Measurements from ENCODE around the gene PTPRQ. TPM values are rescaled to one million over a fixed set of nuclear protein-coding genes. Genes with fewer than 3 reads are reported as not detected.

The PTPRQ gene
- total and polyA plus RNA-seq, 9 of the 15 experiments (the other 6 are each of a cell fraction or from before 2014, with no cell fraction given): not detected

GRCh38 chr12:80721326-80721725 is 277.3 kb downstream of the PTPRQ start (continued):
- TF ChIP-seq ETV6 (IDR thresholded peaks at IDR 0.05; ENCODE audit: borderline replicate concordance in 1 of 2, low read depth in 2 of 2, low read length in 1 of 2) (no peak), ETV6 (CRISPR knock-in tag; IDR thresholded peaks at IDR 0.05; ENCODE audit: borderline replicate concordance) (no peak), TFAP4 (CRISPR knock-in tag; IDR thresholded peaks at IDR 0.05; ENCODE audit: borderline replicate concordance) (no peak), HINFP (tag; conservative IDR thresholded peaks at IDR 0.05; ENCODE audit: low read depth) (no peak), ZNF583 (CRISPR knock-in tag; IDR thresholded peaks at IDR 0.05) (no peak), ZNF274 (IDR thresholded peaks at IDR 0.05; ENCODE audit: borderline replicate concordance, low read depth, low read length) (no peak), ZEB2 (IDR thresholded peaks at IDR 0.05) (no peak), HDAC6 (IDR thresholded peaks at IDR 0.05; ENCODE audit: low read depth, low read length) (no peak), NUFIP1 (IDR thresholded peaks at IDR 0.05; ENCODE audit: partially characterized antibody) (no peak), ZKSCAN3 (CRISPR knock-in tag; IDR thresholded peaks at IDR 0.05) (no peak), MAFF (IDR thresholded peaks at IDR 0.05; ENCODE audit: low read length) (no peak), GTF2E2 (tag; IDR thresholded peaks at IDR 0.05) (no peak), POLR2B (IDR thresholded peaks at IDR 0.05; ENCODE audit: low read depth, partially characterized antibody) (no peak)

All from K562 (cell line).